Stimulated activated CD4-positive, alpha-beta T cell treated with anti-CD3 and anti-CD28 coated beads, TNF-alpha, amount 100 ng/mL, for 1 hour (primary cell): Measurements from ENCODE around the gene POT1.

Source experiments
- DNase-seq, 3 donors: peaks; one replicate each; pipeline ENCODE4 v3.0.0-alpha.2; 2020; ENCODE audit warnings: low read depth in 3 of 3, low spot score in 1 of 3

POT1 gene

GRCh38 chr7:124811341-124811740 is 118.3 kb downstream of the POT1 start:
- no peak for DNase-seq

- DNase-seq = no peak
Observed at GRCh38 chr7:124810605-124811004, 119.0 kb downstream of the POT1 start.

- no peak for DNase-seq
Observed at GRCh38 chr7:124808206-124808605, 121.4 kb downstream of the POT1 start.

- DNase-seq = no peak
Observed at GRCh38 chr7:124801330-124801895, 128.2 kb downstream of the POT1 start.

GRCh38 chr7:124800386-124800785 is 129.2 kb downstream of the POT1 start:
- no peak for DNase-seq

- no peak for DNase-seq
Observed at GRCh38 chr7:124799448-124799847, 130.2 kb downstream of the POT1 start.

GRCh38 chr7:124796771-124797170 is 132.9 kb downstream of the POT1 start:
- no peak for DNase-seq

GRCh38 chr7:124792696-124793095 is 136.9 kb downstream of the POT1 start:
- DNase-seq = no peak

- no peak for DNase-seq
Observed at GRCh38 chr7:124792002-124792401, 137.6 kb downstream of the POT1 start.

- DNase-seq = no peak
Observed at GRCh38 chr7:124791426-124791825, 138.2 kb downstream of the POT1 start.

- no peak for DNase-seq
Observed at GRCh38 chr7:124790645-124791044, 139.0 kb downstream of the POT1 start.

GRCh38 chr7:124785994-124786393 is 143.6 kb downstream of the POT1 start:
- DNase-seq = no peak

- DNase-seq = no peak
Observed at GRCh38 chr7:124784879-124785818, 144.5 kb downstream of the POT1 start.

GRCh38 chr7:124783271-124783670 is 146.4 kb downstream of the POT1 start:
- DNase-seq = no peak

- DNase-seq = no peak
Observed at GRCh38 chr7:124781907-124782734, 147.5 kb downstream of the POT1 start.

GRCh38 chr7:124781418-124781817 is 148.2 kb downstream of the POT1 start:
- DNase-seq = no peak

- DNase-seq = no peak
Observed at GRCh38 chr7:124780608-124781007, 149.0 kb downstream of the POT1 start.

GRCh38 chr7:124780056-124780455 is 149.6 kb downstream of the POT1 start:
- DNase-seq = no peak

GRCh38 chr7:124779620-124780019 is 150.0 kb downstream of the POT1 start:
- DNase-seq = no peak

GRCh38 chr7:124779194-124779593 is 150.4 kb downstream of the POT1 start:
- DNase-seq = no peak

- DNase-seq = no peak
Observed at GRCh38 chr7:124777268-124777667, 152.4 kb downstream of the POT1 start.

GRCh38 chr7:124776153-124776552 is 153.5 kb downstream of the POT1 start:
- DNase-seq = no peak
